Mononuclear cell (primary cell): ENCODE measurements around the gene SV2A. TPM values are rescaled to one million over a fixed set of nuclear protein-coding genes. Genes with fewer than 3 reads are reported as not detected.

Experiments used
- total RNA-seq: library from RNA; depleted of rRNA; stranded (reverse); fragments of >200 nt; gene quantifications from one replicate; pipeline ENCODE4 v1.2.3, GENCODE V29; 2012

Gene SV2A
- total RNA-seq, 1 donor: 0.73 TPM

Other genes with a start within 250 kb of the SV2A start
- gene FCGR1A, start 135.2 kb downstream of the SV2A start, total RNA-seq: 26.2 TPM
- 4.0 TPM for gene BOLA1, start 18.3 kb downstream of the SV2A start, total RNA-seq
- gene SF3B4, start 10.0 kb upstream of the SV2A start, total RNA-seq: 17.7 TPM
- gene MTMR11, start 19.0 kb upstream of the SV2A start, total RNA-seq: 22.9 TPM
- gene OTUD7B, start 92.9 kb upstream of the SV2A start, total RNA-seq: 1.5 TPM
- gene VPS45, start 149.9 kb upstream of the SV2A start, total RNA-seq: 11.5 TPM
- gene PLEKHO1, start 232.1 kb upstream of the SV2A start, total RNA-seq: 80.9 TPM